Transverse colon (tissue), 3 donors: ENCODE measurements around the gene SYPL2.
"Not testable (repeated sequence)": the region's sequence is repeated elsewhere in the genome, so short reads cannot be mapped to it uniquely, and the experiment has no call there.

Source experiments
- POLR2A ChIP-seq: fragments of 450-650 bp; IDR thresholded peaks from one replicate; pipeline ENCODE4 v1.6.1; 2016; ENCODE audit warnings: antibody characterized with exemption, mild to moderate bottlenecking, moderate library complexity
- TF ChIP-seq, protein P1 (sequence below), 5 experiments: fragments of 200-600 bp in 3 of 5; fragments of 450-650 bp in 2 of 5; sonication (generic) in 3 of 5; IDR thresholded peaks; 1 replicate in 2 of 5; 2 replicates in 3 of 5; pipeline ENCODE4 v1.5.1; 2016 to 2017; ENCODE audit warnings: antibody characterized with exemption in 5 of 5, inconsistent platforms in 3 of 5, mild to moderate bottlenecking in 2 of 5, moderate library complexity in 1 of 5

DNA sequence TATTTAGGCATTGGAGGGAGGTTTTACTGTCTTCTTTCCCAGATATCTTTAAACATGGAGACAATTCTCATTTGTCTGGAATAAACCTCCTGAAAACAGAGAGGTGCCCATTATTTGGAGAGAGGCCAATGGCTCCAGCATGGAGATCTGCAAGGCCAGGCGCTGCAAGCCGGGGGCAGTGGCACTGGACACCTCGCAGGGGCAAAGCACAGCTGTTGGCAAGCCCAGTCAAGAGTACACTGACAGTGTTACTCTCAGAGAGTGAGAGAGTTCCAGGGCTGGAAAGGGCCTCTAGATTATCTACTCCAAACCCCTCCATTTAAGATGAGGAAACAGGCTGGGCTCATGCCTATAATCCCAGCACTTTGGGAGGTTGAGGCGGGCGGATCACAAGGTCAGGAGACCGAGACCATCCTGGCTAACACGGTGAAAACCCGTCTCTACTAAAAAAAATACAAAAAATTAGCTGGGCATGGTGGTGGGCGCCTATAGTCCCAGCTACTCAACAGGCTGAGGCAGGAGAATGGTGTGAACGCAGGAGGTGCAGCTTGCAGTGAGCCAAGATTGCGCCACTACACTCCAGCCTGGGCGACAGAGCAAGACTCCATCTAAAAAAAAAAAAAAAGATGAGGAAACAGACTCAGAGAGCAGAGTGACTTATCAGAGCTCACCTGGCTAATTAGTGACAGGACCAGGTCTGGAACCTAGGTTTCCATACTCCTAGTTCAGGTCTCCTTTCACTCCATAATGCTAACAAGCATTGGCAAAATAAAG is 7.1 kb downstream of the SYPL2 start:
- TF ChIP-seq, protein P1, sequence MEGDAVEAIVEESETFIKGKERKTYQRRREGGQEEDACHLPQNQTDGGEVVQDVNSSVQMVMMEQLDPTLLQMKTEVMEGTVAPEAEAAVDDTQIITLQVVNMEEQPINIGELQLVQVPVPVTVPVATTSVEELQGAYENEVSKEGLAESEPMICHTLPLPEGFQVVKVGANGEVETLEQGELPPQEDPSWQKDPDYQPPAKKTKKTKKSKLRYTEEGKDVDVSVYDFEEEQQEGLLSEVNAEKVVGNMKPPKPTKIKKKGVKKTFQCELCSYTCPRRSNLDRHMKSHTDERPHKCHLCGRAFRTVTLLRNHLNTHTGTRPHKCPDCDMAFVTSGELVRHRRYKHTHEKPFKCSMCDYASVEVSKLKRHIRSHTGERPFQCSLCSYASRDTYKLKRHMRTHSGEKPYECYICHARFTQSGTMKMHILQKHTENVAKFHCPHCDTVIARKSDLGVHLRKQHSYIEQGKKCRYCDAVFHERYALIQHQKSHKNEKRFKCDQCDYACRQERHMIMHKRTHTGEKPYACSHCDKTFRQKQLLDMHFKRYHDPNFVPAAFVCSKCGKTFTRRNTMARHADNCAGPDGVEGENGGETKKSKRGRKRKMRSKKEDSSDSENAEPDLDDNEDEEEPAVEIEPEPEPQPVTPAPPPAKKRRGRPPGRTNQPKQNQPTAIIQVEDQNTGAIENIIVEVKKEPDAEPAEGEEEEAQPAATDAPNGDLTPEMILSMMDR (IDR thresholded peaks at IDR 0.05), result not testable (repeated sequence)
- TF ChIP-seq POLR2A, result not testable (repeated sequence)
